ENCODE results near the gene WDR90. TPM values are rescaled to one million over a fixed set of nuclear protein-coding genes. Genes with fewer than 3 reads are reported as not detected.
"Not testable (repeated sequence)": the region's sequence is repeated elsewhere in the genome, so short reads cannot be mapped to it uniquely, and the experiment has no call there.

Gene WDR90
- total and polyA plus RNA-seq, 10 of the 15 experiments (the other 5 are each of a cell fraction or from before 2014, with no cell fraction given): 2.0 to 65.0 (median 16.7) TPM

GRCh38 chr16:711548-712320 lies 62.6 kb downstream of the WDR90 start (continued):
- TF ChIP-seq TCF12 (IDR thresholded peaks at IDR 0.05; ENCODE audit: low read depth, low read length): no peak
- no peak for TF ChIP-seq SPI1 (IDR thresholded peaks at IDR 0.05; ENCODE audit: borderline replicate concordance, insufficient read depth, low read depth, low read length)

GRCh38 chr16:712740-713250 lies 63.6 kb downstream of the WDR90 start:
- POLR2A ChIA-PET; ATAC-seq; H3K9me3 ChIP-seq (replicated peaks; ENCODE audit: control insufficient read depth, insufficient read depth, low read length); H2AFZ ChIP-seq (ENCODE audit: control insufficient read depth, low read depth, low read length); DNase-seq (ENCODE audit: low read depth, low spot score); FAIRE-seq; BruUV-seq (replicated peaks); H4K20me1 ChIP-seq (ENCODE audit: control insufficient read depth, insufficient read depth); H3K79me2 ChIP-seq (ENCODE audit: control insufficient read depth, insufficient read depth, low read length); intact Hi-C loops (cut with micrococcal nuclease; ENCODE audit: unreplicated experiment); H3K4me3 ChIP-seq; H3K9ac ChIP-seq (ENCODE audit: control insufficient read depth, insufficient read depth, low read length); H3K4me2 ChIP-seq (ENCODE audit: control insufficient read depth, insufficient read depth); H3K27ac ChIP-seq (ENCODE audit: control insufficient read depth, insufficient read depth); H3K4me1 ChIP-seq (ENCODE audit: control insufficient read depth, insufficient read depth, low read length); H3K27me3 ChIP-seq (replicated peaks in 1 of 2; ENCODE audit: control insufficient read depth in 2 of 2, insufficient read depth in 2 of 2, low read length in 1 of 2); H3K36me3 ChIP-seq (ENCODE audit: control insufficient read depth in 2 of 2, insufficient read depth in 2 of 2, low read length in 1 of 2): not testable (repeated sequence)
- in situ Hi-C loops (cut with MboI): loop anchor here (5.0 kb wide), 1 partner anchor 75 kb away; the partner anchor contains the start of genes CHTF18 and RPUSD1
- ChIA-PET SMC1A (ENCODE audit: uncharacterized antibody, unreplicated experiment) (interaction anchor here (0.7 to 2.1 kb wide), 7 partner anchors 8 to 391 kb away, joined by 3 to 12 read pairs (median 3); partner anchors contain the start of genes ANTKMT, CCDC78, CHTF18 and RPUSD1), RAD21 (ENCODE audit: unreplicated experiment) (interaction anchor here (0.7 to 1.5 kb wide), 4 partner anchors 12 to 328 kb away, joined by 3 to 10 read pairs (median 5); partner anchors contain the start of genes CHTF18 and RPUSD1), CTCF (interaction anchor here (0.5 to 2.2 kb wide), 17 partner anchors 12 to 390 kb away, joined by 3 to 32 read pairs (median 4); partner anchors contain the start of genes CCDC78, CHTF18, CIAO3 and HAGHL)
- TF ChIP-seq ZBTB33 (IDR thresholded peaks at IDR 0.05): 0 out of 2 replicates have a peak, but pooled peaks have one; percentile 75
- TF ChIP-seq, protein P1, sequence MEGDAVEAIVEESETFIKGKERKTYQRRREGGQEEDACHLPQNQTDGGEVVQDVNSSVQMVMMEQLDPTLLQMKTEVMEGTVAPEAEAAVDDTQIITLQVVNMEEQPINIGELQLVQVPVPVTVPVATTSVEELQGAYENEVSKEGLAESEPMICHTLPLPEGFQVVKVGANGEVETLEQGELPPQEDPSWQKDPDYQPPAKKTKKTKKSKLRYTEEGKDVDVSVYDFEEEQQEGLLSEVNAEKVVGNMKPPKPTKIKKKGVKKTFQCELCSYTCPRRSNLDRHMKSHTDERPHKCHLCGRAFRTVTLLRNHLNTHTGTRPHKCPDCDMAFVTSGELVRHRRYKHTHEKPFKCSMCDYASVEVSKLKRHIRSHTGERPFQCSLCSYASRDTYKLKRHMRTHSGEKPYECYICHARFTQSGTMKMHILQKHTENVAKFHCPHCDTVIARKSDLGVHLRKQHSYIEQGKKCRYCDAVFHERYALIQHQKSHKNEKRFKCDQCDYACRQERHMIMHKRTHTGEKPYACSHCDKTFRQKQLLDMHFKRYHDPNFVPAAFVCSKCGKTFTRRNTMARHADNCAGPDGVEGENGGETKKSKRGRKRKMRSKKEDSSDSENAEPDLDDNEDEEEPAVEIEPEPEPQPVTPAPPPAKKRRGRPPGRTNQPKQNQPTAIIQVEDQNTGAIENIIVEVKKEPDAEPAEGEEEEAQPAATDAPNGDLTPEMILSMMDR (IDR thresholded peaks at IDR 0.05 in 2 of 3, conservative IDR thresholded peaks at IDR 0.05 in 1 of 3; ENCODE audit: control insufficient read depth in 2 of 3, extremely low read depth in 1 of 3, insufficient read depth in 1 of 3, low read depth in 3 of 3, low read length in 3 of 3): peak; percentile 21 to 28 (median 23); a peak in 4 of 6 replicates
- WGBS (ENCODE audit: insufficient coverage, insufficient replicate concordance, low lambda C conversion rate, missing lambda C conversion rate): 48% methylated on average over 13 of the region's 13 CpGs
